Superior temporal gyrus (tissue), 1 donor: Measurements from ENCODE around the gene ESRRB.

ENCODE experiments used
- DNase-seq: peaks from one replicate; pipeline ENCODE4 v3.0.0-alpha.2; 2016; ENCODE audit errors: extremely low spot score

Gene ESRRB

GRCh38 chr14:76541594-76542219 lies 165.8 kb downstream of the ESRRB start:
- no peak for DNase-seq

GRCh38 chr14:76546426-76547221 lies 170.7 kb downstream of the ESRRB start:
- no peak for DNase-seq

- DNase-seq: no peak
Observed at GRCh38 chr14:76547831-76548230, 171.9 kb downstream of the ESRRB start.

GRCh38 chr14:76550534-76550933 lies 174.6 kb downstream of the ESRRB start:
- no peak for DNase-seq

- no peak for DNase-seq
Observed at GRCh38 chr14:76551116-76551515, 175.2 kb downstream of the ESRRB start.
